H54 (cell line): Measurements from ENCODE around the gene EPS8L1.
"Not testable (repeated sequence)": the region's sequence is repeated elsewhere in the genome, so short reads cannot be mapped to it uniquely, and the experiment has no call there.

ENCODE experiments used
- DNase-seq: peaks from one replicate; pipeline ENCODE4 v3.0.0; 2011; ENCODE audit warnings: low spot score, mixed read lengths; ENCODE audit not compliant: insufficient read length
- FAIRE-seq: peaks from 3 replicates; lab custom pipeline; 2011; peaks lifted over from hg19 to GRCh38; lab: Jason Lieb, UNC
- POLR2A ChIP-seq: IDR thresholded peaks from 2 replicates; pipeline ENCODE4 v1.6.1; 2011; ENCODE audit warnings: low read depth, mild to moderate bottlenecking, low read length

EPS8L1 gene

DNA sequence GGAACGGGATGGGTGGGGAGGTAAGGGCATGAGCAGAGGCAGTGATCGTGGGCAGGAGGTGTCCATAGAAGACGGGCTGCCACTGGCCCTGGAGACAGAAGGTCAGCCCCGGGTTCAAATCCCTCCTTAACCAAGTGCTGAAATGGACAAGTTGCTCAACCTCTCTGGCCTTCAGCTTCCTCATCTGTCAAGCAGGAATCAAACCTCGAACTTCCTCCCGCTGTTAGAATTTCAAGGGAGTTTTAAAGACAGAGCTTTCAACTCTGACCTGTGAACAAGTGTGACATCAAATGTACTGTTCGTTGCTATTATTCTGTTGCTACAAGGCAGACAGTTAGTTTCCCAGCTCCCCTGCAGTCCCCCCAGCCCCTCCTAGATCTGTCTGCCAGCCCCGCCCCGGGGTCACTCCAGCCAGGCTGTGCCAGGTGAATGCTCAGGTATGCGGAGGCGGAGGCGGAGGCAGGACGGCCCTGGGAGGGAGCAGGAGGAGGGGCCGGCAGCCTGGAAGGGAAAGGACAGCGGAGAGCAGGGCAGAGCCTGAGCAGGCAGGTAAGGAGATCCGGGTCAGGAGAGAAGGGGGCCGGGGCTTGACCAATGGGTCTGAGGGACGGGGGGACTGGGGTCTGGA, at the start of gene EPS8L1:
Gene EPS8L1 (plus strand): TSS at position 499 of the 628 bp plus-strand sequence. CDS start 576 bp downstream, outside the sequence.
- DNase-seq (no peak), FAIRE-seq (no peak)
- TF ChIP-seq POLR2A, result no peak

DNA sequence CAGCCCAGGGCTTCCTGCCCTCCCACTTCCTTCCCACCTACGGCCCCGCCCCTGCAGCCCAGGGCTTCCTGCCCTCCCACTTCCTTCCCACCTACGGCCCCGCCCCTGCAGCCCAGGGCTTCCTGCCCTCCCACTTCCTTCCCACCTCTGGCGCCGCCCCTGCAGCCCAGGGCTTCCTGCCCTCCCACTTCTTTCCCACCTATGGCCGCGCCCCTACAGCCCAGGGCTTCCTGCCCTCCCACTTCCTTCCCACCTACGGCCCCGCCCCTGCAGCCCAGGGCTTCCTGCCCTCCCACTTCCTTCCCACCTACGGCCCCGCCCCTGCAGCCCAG, 48.6 kb upstream of the EPS8L1 start:
- not testable (repeated sequence) for DNase-seq, FAIRE-seq

DNA sequence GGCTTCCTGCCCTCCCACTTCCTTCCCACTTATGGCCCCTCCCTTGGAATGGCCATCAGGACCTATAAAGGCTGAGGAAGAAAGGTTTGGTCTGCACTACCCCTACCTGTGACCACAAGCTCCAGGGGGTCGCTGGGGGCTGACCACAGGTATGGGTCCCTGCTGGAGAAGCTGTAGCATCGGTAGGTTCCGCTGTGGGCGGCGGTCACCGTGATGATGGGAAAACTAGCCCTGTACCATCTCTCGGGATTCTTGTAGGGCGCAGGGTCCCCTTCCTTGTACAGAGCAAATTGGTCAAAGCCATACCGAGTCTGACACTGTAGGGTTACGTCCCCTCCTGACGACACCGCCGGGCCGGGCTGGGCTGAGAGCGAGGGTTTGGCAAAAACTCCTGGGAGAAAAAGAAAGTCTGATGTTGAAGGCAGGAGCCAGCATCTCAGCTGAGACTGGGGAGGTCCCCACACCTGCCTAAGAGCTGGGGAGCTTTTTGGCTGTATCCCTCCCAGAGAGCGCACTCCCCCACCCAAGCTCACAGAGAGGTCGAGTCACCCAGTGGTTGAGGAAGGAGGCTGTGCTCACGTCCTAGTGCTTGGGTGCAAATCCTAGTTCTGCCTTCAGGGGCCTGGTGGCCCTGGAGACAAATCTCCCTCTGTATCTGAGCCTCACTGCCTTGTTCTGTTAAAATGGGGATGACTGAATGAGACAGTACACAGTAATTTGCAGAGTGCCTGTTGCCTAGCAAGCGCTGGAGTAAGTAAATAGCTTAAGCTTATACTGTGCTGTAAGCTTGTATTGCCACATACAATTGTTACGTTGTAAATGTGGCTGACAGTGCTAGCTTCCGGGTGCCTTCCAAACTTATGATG, 48.0 kb upstream of the EPS8L1 start:
- DNase-seq, result no peak
- no peak for FAIRE-seq
- no peak for TF ChIP-seq POLR2A

DNA sequence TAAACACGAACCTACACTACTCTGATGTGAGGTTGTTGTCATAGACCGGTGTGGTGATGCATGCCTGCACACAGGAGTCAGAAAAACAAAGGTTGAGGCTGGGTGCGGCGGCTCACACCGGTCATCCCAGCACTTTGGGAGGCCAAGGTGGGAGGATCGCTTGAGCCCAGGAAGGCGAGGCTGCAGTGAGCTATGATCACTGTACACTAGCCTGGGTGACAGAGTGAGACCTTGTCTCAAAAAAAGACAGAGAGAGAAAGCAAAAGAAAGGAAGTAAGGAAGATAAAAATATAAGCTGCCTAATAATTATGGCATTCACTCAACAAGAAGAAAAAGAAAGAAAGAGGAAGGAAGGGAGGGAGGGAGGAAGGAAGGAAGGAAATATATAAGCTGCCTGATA, 46.9 kb upstream of the EPS8L1 start:
- FAIRE-seq, result no peak
- TF ChIP-seq POLR2A, result no peak

DNA sequence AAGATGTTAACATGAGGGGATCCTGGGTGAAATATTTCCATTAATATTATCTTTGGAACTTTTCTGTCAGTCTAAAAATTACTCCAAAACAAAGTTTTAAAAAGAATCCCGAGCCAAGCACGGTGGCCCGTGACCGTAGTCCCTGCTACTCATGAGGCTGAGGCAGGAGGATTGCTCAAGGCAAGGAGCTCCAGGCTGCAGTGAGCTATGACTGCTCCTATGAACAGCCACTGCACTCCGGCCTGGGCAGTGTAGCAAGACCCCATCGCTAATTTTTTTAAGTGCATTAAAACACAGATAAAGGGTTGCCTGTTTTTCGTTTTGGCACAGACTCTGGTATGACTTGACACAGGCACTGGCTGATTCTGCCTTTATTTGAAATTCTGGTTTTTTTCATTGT, 44.5 kb upstream of the EPS8L1 start:
- no peak for TF ChIP-seq POLR2A
- FAIRE-seq (no peak), DNase-seq (no peak)

More for the DNA sequence above, 46.9 kb upstream of the EPS8L1 start:
- no peak for DNase-seq

DNA sequence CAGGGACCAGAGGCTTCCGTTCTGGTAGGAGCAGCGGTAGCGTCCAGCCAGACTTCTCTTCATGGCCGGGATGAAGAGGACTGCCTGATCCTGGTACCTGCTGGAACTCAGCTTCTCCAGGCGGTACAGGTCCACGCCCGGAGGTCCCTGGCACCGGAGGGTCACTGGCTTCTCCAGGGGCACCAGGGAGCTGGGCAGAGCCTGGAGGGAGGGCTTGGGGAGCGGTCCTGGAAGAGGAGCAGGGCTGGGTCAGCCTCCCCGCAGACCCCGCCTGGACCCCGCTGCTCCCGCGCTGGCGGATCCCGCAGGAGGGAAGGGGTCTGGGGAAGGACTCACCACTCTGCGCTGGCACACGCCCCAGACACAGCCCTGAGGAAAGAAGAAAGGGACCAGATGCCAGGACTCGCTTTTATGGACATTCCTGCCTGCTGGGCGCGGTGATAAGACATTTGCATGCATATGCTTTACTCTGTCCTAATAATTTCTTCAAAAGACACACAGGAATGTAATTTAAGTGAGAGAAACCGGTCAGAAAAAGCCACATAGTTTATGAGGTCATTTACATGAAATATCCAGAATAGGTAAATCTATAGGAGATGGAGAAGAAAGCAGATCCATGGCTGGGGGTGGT, 43.4 kb upstream of the EPS8L1 start:
- no peak for DNase-seq
- FAIRE-seq, result no peak

DNA sequence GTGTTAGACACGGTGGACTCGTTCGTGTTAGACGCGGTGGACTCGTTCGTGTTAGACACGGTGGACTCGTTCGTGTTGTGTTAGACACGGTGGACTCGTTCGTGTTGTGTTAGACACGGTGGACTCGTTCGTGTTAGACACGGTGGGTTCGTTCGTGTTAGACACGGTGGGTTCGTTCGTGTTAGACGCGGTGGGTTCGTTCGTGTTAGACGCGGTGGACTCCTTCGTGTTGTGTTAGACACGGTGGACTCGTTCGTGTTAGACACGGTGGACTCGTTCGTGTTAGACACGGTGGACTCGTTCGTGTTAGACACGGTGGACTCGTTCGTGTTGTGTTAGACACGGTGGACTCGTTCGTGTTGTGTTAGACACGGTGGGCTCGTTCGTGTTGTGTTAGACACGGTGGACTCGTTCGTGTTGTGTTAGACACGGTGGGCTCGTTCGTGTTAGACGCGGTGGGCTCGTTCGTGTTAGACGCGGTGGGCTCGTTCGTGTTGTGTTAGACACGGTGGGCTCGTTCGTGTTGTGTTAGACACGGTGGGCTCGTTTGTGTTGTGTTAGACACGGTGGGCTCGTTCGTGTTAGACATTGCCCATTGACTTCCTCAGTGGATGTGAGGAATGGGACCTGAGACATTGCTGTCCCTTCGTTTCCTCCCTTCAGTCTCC, 42.6 kb upstream of the EPS8L1 start:
- not testable (repeated sequence) for FAIRE-seq, DNase-seq

More for the DNA sequence above, 43.4 kb upstream of the EPS8L1 start:
- TF ChIP-seq POLR2A, result no peak

DNA sequence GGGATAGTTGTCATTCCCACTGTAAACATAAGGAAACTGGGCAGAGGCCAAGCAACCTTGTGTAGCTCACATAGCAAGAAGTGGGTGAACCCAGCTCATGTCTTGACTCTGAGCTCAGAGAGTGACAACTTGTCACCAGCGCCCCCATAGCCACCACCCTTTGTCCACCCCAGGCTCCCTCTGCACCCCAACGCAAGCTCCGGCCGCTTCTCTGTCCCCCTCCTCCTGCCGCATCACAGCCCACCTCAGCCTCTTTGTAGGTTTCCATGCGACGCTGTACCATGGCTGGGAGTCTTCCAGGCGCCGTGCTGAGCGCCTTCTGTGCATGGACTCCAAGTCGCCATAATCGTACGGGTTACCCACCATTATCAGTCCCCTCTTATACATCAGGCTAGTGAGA, 40.9 kb upstream of the EPS8L1 start:
- no peak for DNase-seq
- no peak for TF ChIP-seq POLR2A

DNA sequence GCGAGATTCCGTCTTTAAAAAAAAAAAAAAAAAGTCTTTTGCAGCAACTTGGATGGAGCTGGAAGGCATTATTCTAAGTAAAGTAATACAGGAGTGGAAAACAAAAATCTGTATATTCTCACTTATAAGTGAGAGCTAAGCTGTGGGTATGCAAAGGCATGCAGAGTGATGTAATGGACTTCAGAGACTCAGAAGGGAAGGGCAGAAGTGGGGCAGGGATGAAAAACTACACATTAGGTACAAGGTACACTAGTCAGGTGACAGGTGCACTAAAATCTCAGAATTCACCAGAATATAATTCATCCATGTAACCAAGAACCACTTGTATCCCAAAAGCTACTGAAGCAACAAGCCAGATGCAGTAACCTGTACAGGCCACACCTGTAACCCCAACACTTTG, 39.6 kb upstream of the EPS8L1 start:
- FAIRE-seq (no peak), DNase-seq (no peak)
- no peak for TF ChIP-seq POLR2A

More for the DNA sequence above, 40.9 kb upstream of the EPS8L1 start:
- FAIRE-seq, result no peak

DNA sequence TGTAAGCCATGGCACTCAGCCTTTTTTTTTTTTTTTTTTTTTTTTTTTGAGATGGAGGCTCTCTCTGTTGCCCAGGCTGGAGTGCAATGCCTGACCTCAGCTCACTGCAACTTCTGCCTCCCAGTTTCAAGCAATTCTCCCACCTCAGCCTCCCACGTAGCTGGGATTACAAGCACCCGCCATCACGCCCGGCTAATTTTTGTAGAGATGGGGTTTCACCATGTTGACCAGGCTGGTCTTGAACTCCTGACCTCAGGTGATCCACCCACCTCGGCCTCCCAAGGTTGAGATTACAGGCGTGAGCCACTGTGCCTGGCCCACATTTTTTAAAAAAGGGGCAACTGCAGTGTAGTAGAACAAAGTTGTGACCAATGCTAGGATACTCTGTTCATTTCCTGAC, 38.1 kb upstream of the EPS8L1 start:
- FAIRE-seq, DNase-seq: not testable (repeated sequence)

DNA sequence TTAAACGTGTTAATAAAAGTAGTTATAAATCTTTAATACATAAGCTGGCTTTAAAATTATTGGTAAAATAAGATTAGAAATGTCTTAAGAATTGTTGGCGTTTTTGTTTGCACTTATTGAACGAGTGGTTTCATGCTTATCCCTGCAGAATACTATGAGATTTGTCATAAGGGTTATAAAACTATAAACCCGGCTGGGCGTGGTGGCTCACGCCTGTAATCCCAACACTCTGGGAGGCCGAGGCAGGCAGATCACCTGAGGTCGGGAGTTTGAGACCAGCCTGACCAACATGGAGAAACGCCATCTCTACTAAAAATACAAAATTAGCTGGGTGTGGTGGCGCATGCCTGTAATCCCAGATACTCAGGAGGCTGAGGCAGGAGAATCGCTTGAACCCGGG, 35.0 kb upstream of the EPS8L1 start:
- not testable (repeated sequence) for FAIRE-seq, DNase-seq

DNA sequence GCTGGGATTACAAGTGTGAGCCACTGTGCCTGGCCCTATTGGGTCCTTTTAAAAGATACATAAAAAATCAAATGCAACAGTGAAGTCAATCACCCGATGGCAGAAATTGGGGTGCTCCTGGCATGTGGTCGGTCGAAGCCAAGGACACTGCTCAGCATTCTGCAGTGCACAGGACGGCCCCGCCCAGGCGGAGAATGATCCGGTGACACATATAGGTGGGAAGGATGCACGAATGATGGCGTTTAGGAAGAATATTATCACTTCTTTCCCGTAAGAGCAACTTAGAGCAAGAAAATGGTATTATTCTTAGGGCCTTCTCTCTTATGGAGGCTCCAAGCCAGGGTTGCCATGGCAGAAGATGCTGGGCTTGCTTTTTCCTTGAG, 34.4 kb upstream of the EPS8L1 start:
- DNase-seq (no peak), FAIRE-seq (no peak)
- no peak for TF ChIP-seq POLR2A

DNA sequence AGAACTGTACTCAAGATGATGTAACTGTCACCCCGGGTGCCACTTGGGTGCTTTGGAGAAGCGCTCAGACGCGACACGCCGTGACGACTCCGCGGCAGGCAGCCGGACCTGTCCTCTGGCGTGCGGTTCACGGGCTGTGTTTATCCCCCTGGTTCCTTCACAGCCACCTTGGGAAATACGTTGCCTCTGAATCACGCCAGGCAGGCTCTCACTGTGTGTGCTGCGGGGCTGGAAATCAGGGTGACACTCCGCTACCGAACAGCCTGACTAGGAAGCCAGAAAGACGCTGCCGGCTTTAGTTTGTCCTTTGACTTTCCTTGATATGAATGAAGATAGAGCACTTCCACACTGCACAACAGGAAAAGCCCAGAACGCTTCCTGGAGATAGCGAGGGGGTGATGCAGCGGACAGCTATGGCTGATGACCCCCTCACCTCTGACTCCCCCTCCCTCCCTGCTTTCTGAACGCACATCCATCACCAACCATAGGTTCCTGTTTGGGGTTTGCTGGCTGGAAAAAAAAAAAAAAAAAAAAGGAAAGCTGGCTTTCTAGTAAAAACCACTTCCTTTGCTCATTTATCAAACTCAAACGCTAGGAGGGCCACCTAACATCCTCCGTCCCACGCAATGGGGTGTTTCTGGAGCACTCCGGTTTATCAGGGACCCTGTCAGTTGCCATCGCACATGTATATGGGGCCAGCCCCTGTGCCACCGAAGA, 33.9 kb upstream of the EPS8L1 start:
- DNase-seq (no peak), FAIRE-seq (no peak)
- TF ChIP-seq POLR2A, result no peak

DNA sequence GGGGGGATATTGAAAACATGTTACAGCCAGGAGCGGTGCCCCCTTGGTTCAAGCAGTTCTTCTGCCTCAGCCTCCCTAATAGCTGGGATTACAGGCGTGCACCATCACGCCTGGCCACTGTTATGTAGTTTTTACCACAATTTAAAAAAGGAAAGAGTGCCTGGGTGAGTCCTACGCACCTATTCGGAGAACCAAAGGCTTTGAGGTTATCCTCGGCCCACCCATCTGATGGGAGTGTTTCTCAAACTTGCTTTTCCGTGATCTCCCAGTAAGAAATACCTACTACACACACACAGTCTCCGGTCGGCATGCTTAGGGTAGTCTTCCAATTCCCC, 33.4 kb upstream of the EPS8L1 start:
- no peak for FAIRE-seq
- TF ChIP-seq POLR2A, result no peak

More for the DNA sequence above, 33.4 kb upstream of the EPS8L1 start:
- DNase-seq, result no peak
